ENCODE results near the gene MAP2K5.

MAP2K5 gene

DNA sequence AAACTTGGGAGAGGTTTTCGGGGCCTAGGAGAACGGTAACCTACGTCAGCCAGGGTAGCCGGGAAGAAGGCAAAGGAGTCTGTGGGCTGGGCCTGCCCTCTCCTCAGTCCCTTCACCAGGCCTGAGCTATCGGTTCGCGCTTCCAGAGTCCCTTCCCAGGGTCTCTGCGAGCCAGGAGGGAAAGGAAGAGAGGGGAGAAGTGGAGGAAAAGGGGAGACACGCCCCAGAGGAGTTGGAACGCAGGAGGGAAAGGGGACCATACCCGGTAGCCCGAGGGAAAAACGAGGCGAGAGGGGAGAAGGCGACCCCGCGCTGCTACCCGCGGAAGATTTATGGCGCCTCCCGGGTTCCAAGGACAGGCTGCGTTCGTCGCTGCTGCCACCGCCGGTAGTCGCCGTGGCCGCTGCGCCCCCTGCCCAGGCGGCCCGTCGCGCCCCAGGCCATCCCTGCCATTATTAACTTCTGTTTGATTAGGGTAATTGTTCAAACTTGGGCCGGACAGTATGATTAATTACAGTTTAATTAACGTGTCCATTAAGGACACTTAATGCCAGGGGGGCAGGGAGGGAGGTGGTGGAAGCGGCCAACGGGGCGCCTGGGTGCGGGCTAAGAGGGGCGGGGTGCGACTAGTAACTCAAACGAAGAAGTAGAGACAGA is 279.4 kb downstream of the MAP2K5 start:
- TF ChIP-seq NFIC (IDR thresholded peaks at IDR 0.05) (no peak), ZBTB7A (IDR thresholded peaks at IDR 0.05; ENCODE audit: low read depth) (no peak), EP300 (IDR thresholded peaks at IDR 0.05; ENCODE audit: borderline replicate concordance) (no peak), EGR1 (IDR thresholded peaks at IDR 0.05) (no peak), YY1 (IDR thresholded peaks at IDR 0.05; ENCODE audit: low read depth) (no peak), CEBPB (IDR thresholded peaks at IDR 0.05) (no peak), TAF1 (IDR thresholded peaks at IDR 0.05; ENCODE audit: low read depth) (no peak), TEAD4 (IDR thresholded peaks at IDR 0.05) (no peak), RAD21 (IDR thresholded peaks at IDR 0.05; ENCODE audit: low read depth) (no peak), TCF12 (IDR thresholded peaks at IDR 0.05; ENCODE audit: low read depth) (no peak), CREB1 (IDR thresholded peaks at IDR 0.05; ENCODE audit: low read depth) (no peak), FOXM1 (IDR thresholded peaks at IDR 0.05; ENCODE audit: borderline replicate concordance, low read depth) (no peak)
- TF ChIP-seq, protein P1, sequence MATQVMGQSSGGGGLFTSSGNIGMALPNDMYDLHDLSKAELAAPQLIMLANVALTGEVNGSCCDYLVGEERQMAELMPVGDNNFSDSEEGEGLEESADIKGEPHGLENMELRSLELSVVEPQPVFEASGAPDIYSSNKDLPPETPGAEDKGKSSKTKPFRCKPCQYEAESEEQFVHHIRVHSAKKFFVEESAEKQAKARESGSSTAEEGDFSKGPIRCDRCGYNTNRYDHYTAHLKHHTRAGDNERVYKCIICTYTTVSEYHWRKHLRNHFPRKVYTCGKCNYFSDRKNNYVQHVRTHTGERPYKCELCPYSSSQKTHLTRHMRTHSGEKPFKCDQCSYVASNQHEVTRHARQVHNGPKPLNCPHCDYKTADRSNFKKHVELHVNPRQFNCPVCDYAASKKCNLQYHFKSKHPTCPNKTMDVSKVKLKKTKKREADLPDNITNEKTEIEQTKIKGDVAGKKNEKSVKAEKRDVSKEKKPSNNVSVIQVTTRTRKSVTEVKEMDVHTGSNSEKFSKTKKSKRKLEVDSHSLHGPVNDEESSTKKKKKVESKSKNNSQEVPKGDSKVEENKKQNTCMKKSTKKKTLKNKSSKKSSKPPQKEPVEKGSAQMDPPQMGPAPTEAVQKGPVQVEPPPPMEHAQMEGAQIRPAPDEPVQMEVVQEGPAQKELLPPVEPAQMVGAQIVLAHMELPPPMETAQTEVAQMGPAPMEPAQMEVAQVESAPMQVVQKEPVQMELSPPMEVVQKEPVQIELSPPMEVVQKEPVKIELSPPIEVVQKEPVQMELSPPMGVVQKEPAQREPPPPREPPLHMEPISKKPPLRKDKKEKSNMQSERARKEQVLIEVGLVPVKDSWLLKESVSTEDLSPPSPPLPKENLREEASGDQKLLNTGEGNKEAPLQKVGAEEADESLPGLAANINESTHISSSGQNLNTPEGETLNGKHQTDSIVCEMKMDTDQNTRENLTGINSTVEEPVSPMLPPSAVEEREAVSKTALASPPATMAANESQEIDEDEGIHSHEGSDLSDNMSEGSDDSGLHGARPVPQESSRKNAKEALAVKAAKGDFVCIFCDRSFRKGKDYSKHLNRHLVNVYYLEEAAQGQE (IDR thresholded peaks at IDR 0.05; ENCODE audit: low read depth), result no peak
- TF ChIP-seq, protein P2, sequence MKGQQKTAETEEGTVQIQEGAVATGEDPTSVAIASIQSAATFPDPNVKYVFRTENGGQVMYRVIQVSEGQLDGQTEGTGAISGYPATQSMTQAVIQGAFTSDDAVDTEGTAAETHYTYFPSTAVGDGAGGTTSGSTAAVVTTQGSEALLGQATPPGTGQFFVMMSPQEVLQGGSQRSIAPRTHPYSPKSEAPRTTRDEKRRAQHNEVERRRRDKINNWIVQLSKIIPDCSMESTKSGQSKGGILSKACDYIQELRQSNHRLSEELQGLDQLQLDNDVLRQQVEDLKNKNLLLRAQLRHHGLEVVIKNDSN (IDR thresholded peaks at IDR 0.05), result no peak
- TF ChIP-seq, protein P3, sequence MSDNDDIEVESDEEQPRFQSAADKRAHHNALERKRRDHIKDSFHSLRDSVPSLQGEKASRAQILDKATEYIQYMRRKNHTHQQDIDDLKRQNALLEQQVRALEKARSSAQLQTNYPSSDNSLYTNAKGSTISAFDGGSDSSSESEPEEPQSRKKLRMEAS (IDR thresholded peaks at IDR 0.05), result no peak

DNA sequence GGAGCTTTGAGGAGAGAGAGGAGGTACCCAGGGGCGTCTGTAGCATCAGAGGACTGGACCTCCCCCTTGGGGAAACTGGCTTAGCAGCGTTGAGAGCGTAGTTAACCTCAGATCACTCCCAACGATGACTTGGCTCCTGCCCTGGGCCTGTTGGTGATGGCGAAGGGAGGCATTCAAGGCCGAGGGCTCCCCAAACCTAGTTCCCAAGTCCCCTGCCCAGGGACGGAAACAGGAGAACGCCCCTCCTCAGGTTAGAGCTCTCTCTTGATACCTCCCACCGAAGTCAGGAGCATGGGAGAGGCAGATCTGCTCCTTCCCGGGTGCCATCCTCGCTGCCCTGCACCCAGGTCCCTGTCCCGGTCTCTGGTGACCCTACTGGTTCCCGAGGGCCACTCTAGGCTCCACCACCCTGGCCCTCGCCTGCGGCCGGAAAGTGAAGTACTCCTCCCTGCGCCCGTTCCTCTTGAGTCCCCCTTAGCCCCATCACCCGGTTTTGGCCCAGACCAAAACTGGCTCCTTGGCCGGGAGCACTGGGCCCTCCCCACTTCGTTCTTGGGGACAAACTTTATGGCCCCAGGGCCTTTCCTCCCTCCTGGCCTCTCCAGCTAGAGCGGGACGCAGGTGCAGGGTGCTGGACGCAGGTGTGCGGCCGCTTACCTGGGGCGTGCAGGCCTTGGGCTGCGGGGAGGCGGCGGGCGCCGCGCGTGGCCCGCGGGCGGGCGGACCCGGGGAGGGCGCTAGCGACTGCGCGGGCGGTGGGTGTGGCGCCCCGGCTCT is 280.2 kb downstream of the MAP2K5 start:
- TF ChIP-seq, protein P1 (IDR thresholded peaks at IDR 0.05; ENCODE audit: low read depth), result 0 out of 2 replicates have a peak, but pooled peaks have one; percentile 20
- no peak for TF ChIP-seq TEAD4 (IDR thresholded peaks at IDR 0.05)

DNA sequence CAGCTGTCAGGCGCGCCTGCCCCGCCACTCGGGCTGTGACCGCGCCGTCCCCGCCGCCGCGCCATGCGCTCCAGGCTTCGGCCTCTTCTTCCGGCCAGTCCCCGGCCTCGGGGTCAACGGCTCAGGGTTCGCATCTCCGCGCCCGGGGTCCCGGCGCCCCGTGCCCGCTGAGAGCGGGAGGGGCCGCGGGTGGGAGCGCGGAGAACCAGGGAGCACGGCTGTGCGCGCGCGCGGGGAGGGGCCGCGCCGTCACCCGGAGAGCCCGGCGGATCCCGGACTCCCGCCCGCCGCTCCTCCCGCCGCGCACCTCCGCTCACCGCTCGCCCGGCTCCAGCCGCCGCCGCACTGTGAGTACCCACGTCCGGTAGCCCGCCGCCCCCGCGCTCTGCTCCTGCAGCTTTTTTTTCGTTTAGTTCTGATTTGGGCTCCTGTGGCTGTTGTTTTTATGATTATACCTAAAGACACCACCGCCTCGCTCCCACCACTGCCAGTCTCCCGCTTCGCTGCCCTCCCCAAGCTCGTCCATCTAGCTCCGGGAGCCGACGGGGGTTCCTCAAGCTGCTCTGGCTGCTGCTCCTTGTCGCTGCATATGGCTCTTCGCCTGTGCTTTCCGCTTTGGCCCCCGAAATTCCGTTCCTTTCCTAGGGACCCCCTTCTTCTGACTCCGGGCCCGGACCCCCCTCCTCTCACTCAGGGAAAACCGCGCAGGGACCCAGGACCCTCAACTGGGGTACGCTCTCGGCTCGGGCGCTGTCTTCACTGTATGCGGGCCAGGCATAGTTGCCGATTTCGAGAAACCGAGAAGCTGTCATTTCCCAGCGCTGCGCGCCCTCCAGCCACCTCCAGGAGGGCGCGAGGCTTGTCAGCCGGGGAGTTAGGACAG is 281.1 kb downstream of the MAP2K5 start:
- TF ChIP-seq, protein P1 (IDR thresholded peaks at IDR 0.05; ENCODE audit: low read depth), result peak; percentile 38; the same call in 1 of the 2 replicates
- TF ChIP-seq, protein P3 (IDR thresholded peaks at IDR 0.05), result peak; percentile 39
- TF ChIP-seq NFIC (IDR thresholded peaks at IDR 0.05), result no peak

DNA sequence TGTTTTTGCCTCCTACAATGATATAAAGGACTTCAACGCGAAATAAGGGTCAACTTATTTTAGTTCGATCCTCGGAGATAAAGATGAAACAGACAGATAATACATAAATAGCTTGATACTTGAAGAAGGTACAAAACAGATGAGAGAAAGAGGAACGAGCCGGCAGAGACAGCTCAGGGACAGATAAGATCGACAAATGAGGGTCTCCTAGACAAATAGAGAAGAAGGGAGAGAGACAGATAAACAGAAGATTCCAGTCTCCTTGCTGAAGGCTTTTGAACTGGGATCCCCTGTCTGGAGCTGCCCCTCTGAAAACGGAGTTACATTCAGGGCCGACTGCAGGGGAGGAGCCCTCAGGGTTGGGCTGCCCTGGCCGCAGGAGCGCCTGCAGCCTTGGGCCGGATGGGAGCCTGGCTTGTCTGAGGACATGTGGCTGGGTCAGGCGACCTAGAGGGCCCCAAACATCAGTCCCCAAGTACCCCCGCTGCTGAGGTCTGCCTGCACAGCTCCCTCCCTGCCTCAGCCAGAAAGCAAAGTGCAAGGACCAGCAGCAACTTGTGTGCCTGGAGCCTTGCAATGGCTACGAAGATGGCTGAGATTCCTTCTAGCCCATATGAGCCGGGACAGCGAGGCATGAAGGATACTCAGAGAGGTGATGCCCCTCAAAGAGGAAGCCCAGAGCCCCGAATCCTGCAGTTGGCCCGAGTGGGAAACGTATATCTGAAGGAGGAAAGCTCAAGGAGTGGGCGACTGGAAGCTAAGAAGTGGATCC is 281.9 kb downstream of the MAP2K5 start:
- no peak for TF ChIP-seq EGR1 (IDR thresholded peaks at IDR 0.05)
- TF ChIP-seq NFIC (IDR thresholded peaks at IDR 0.05), result no peak
- no peak for TF ChIP-seq FOXM1 (IDR thresholded peaks at IDR 0.05; ENCODE audit: borderline replicate concordance, low read depth)
- TF ChIP-seq CEBPB (IDR thresholded peaks at IDR 0.05), result no peak
- TF ChIP-seq RAD21 (IDR thresholded peaks at IDR 0.05; ENCODE audit: low read depth), result no peak
- TF ChIP-seq EP300 (IDR thresholded peaks at IDR 0.05; ENCODE audit: borderline replicate concordance), result no peak
- no peak for TF ChIP-seq ZBTB7A (IDR thresholded peaks at IDR 0.05; ENCODE audit: low read depth)
- TF ChIP-seq TAF1 (IDR thresholded peaks at IDR 0.05; ENCODE audit: low read depth), result no peak
- TF ChIP-seq, protein P2 (IDR thresholded peaks at IDR 0.05), result no peak
- TF ChIP-seq, protein P3 (IDR thresholded peaks at IDR 0.05), result no peak
- TF ChIP-seq, protein P1 (IDR thresholded peaks at IDR 0.05; ENCODE audit: low read depth), result no peak
